Ishikawa (cell line): ENCODE measurements around the gene GXYLT2.

ENCODE experiments used
- CEBPB ChIP-seq: IDR thresholded peaks from 2 replicates; pipeline ENCODE4 v1.6.1; 2012
- CREB1 ChIP-seq: IDR thresholded peaks from 2 replicates; pipeline ENCODE4 v1.6.1; 2012; ENCODE audit warnings: low read depth
- EGR1 ChIP-seq: IDR thresholded peaks from 2 replicates; pipeline ENCODE4 v1.6.1; 2012
- EP300 ChIP-seq: IDR thresholded peaks from 2 replicates; pipeline ENCODE4 v1.6.1; 2012; ENCODE audit warnings: borderline replicate concordance
- FOXM1 ChIP-seq: IDR thresholded peaks from 2 replicates; pipeline ENCODE4 v1.6.1; 2012; ENCODE audit warnings: low read depth, borderline replicate concordance
- MAX ChIP-seq: IDR thresholded peaks from 2 replicates; pipeline ENCODE4 v1.6.1; 2012
- NFIC ChIP-seq: IDR thresholded peaks from 2 replicates; pipeline ENCODE4 v1.6.1; 2012
- RAD21 ChIP-seq: IDR thresholded peaks from 2 replicates; pipeline ENCODE4 v1.6.1; 2012; ENCODE audit warnings: low read depth
- REST ChIP-seq: IDR thresholded peaks from 2 replicates; pipeline ENCODE4 v1.6.1; 2012; ENCODE audit warnings: low read depth, mild to moderate bottlenecking
- TAF1 ChIP-seq: IDR thresholded peaks from 2 replicates; pipeline ENCODE4 v1.6.1; 2012; ENCODE audit warnings: low read depth, mild to moderate bottlenecking
- TCF12 ChIP-seq: IDR thresholded peaks from 2 replicates; pipeline ENCODE4 v1.6.1; 2012; ENCODE audit warnings: low read depth
- TEAD4 ChIP-seq: IDR thresholded peaks from 2 replicates; pipeline ENCODE4 v1.6.1; 2012
- USF1 ChIP-seq: IDR thresholded peaks from 2 replicates; pipeline ENCODE4 v1.6.1; 2012
- YY1 ChIP-seq: IDR thresholded peaks from 2 replicates; pipeline ENCODE4 v1.6.1; 2012; ENCODE audit warnings: low read depth
- ZBTB7A ChIP-seq: IDR thresholded peaks from 2 replicates; pipeline ENCODE4 v1.6.1; 2012; ENCODE audit warnings: low read depth

The GXYLT2 gene

GRCh38 chr3:72957297-72957696, 69.5 kb downstream of the GXYLT2 start:
- no peak for TF ChIP-seq NFIC
- TF ChIP-seq FOXM1, result no peak
- TF ChIP-seq CREB1, result no peak
- TF ChIP-seq TEAD4, result no peak
- TF ChIP-seq TAF1, result no peak
- no peak for TF ChIP-seq MAX
- TF ChIP-seq EGR1, result no peak
- no peak for TF ChIP-seq REST
- no peak for TF ChIP-seq TCF12
- no peak for TF ChIP-seq ZBTB7A
- TF ChIP-seq RAD21, result no peak
- TF ChIP-seq YY1, result no peak
- no peak for TF ChIP-seq CEBPB
- TF ChIP-seq EP300, result no peak
- TF ChIP-seq USF1, result no peak

- TF ChIP-seq EP300, result no peak
- TF ChIP-seq YY1, result no peak
- TF ChIP-seq REST, result no peak
- TF ChIP-seq CEBPB, result no peak
- TF ChIP-seq CREB1, result no peak
Observed at GRCh38 chr3:72959336-72959735, 71.5 kb downstream of the GXYLT2 start.

GRCh38 chr3:72960812-72961518, 73.1 kb downstream of the GXYLT2 start:
- no peak for TF ChIP-seq USF1

GRCh38 chr3:72961752-72962151, 73.9 kb downstream of the GXYLT2 start:
- no peak for TF ChIP-seq REST
- no peak for TF ChIP-seq EGR1
- TF ChIP-seq CREB1, result no peak
- no peak for TF ChIP-seq ZBTB7A
- TF ChIP-seq RAD21, result no peak
- TF ChIP-seq TEAD4, result no peak
- TF ChIP-seq EP300, result no peak
- no peak for TF ChIP-seq TAF1
- TF ChIP-seq USF1, result no peak
- TF ChIP-seq NFIC, result no peak
- no peak for TF ChIP-seq MAX
- TF ChIP-seq CEBPB, result no peak
- no peak for TF ChIP-seq FOXM1
- TF ChIP-seq TCF12, result no peak
- no peak for TF ChIP-seq YY1
